D721Med (cell line): ENCODE results near the gene CKAP2L.

ENCODE experiments used
- DNase-seq: peaks from one replicate; pipeline ENCODE4 v3.0.0; 2011; ENCODE audit warnings: low spot score; ENCODE audit not compliant: insufficient read length
- FAIRE-seq: peaks from 2 replicates; lab custom pipeline; 2011; peaks lifted over from hg19 to GRCh38; lab: Jason Lieb, UNC
- CTCF ChIP-seq: IDR thresholded peaks from 2 replicates; pipeline ENCODE4 v1.5.1; 2012; ENCODE audit warnings: mild to moderate bottlenecking, control low read depth; ENCODE audit not compliant: insufficient read depth; ENCODE audit errors: missing control alignments

Gene CKAP2L

GRCh38 chr2:112758711-112759110, 5.7 kb downstream of the CKAP2L start:
- no peak for TF ChIP-seq CTCF
- FAIRE-seq = no peak
- no peak for DNase-seq

GRCh38 chr2:112757265-112757664, 7.1 kb downstream of the CKAP2L start:
- FAIRE-seq (no peak), DNase-seq (no peak)
- TF ChIP-seq CTCF = no peak

GRCh38 chr2:112756207-112756606, 8.2 kb downstream of the CKAP2L start:
- TF ChIP-seq CTCF = no peak
- FAIRE-seq (no peak), DNase-seq (no peak)

- TF ChIP-seq CTCF = no peak
- no peak for FAIRE-seq
Observed at GRCh38 chr2:112755444-112755843, 9.0 kb downstream of the CKAP2L start.

GRCh38 chr2:112754564-112754963, 9.8 kb downstream of the CKAP2L start:
- TF ChIP-seq CTCF = no peak
- no peak for FAIRE-seq
- no peak for DNase-seq

More at GRCh38 chr2:112755444-112755843, 9.0 kb downstream of the CKAP2L start:
- DNase-seq = no peak

- FAIRE-seq = no peak
- TF ChIP-seq CTCF = no peak
- DNase-seq = no peak
Observed at GRCh38 chr2:112752667-112753066, 11.7 kb downstream of the CKAP2L start.

- no peak for TF ChIP-seq CTCF
- no peak for DNase-seq
Observed at GRCh38 chr2:112751451-112752197, 12.8 kb downstream of the CKAP2L start.

More at GRCh38 chr2:112751451-112752197, 12.8 kb downstream of the CKAP2L start:
- no peak for FAIRE-seq
